Measurements from ENCODE around the gene NDST1.

Gene NDST1

DNA sequence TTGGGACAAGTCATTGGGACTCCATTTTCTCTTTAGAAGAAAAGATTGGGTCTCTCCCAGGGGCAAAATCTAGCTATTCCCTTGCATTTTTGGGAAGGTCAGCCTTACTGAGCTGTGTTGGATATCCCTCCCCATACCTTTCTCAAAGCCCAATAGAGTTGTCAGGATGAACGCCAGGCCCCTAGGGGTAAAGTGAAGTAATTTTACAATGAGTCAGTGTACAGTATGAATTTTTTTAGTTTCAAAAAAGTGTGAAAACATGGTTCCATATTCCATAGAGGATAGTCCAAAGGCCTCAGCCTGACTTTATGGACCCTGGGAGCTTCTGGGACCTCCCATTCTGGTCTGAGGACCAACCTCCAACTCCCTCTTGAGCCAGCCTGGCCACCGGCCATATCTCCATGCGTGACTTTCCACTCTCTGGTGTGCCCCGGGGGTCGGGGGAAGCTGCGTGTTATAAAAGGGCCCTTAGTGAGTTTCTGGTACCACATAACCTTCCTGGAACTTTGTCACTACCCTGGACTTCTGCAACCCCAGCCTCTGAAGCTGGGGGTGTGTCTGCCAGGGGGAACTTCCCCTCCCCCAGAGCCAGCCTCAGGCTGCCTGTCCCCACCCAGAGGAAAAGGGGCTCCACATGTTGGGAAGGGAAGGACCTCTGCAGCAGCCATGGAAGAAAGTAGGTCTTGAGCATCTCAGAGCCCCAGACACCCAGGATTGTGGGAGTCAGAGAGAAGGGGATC lies 80.1 kb downstream of the NDST1 start:
- no peak for DNase-seq (ENCODE audit: low read depth)

GRCh38 chr5:150588596-150588890 lies 80.6 kb downstream of the NDST1 start:
- no peak for DNase-seq (ENCODE audit: low read depth)

DNA sequence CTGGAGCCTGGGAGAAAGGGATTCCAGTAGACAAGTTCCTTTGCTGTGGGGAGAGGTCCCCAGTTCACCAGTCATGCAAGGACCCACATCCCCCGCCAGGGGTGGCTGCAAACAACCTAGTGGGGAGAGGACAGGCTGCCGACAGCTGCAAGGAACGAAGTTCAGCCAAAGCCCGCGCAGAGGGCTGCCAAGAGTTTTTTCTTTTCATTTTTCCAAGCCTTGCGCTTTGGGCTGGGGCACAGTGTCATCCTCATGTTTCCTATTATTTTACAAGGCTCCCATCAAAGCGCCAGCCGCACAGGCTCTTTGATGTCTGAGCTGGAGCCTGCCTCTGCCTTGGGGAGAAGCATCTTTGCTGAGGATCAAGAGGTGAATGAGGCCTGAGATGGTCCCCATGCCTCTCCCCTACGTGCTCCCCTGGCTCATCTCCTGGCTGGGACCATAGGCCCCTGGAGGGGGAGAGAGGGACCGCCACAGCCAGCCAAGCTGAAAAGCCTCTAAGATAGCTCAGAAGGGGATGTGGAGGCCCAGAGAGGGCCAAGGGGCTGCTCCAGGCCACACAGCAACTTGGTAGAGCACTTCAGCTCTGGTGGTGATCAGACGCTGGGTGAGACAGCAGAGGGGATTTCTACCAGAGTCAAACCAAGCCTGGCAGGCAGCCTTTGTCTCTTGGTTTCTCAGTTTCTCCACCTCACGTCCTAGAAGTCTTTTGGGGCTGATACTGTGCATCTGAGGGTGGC lies 82.1 kb downstream of the NDST1 start:
- no peak for DNase-seq (ENCODE audit: low read depth)

- DNase-seq (ENCODE audit: low read depth) = no peak
These were observed 83.2 kb downstream of the NDST1 start for GRCh38 chr5:150590979-150591695.

DNA sequence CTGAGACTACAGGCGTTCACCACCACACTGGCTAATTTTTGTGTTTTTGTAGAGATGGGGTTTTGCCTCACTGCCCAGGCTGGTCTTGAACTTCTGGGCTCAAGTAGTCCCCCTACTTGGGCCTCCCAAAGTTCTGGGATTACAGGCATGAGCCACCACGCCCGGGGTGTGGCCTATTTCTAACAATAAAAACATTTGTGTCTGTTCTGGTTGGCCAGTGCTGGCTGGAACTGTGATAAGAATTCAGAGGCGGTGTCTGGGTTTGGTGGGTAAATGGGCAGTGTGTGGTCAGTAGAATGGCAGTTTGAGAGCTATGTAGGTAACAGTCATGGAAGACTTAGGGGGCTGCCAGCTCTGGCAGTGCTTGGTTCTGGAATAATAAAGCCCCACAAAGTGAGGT lies 85.7 kb downstream of the NDST1 start:
- DNase-seq (ENCODE audit: low read depth) = no peak

- no peak for DNase-seq (ENCODE audit: low read depth)
These were observed 86.1 kb downstream of the NDST1 start for GRCh38 chr5:150593996-150594395.

DNA sequence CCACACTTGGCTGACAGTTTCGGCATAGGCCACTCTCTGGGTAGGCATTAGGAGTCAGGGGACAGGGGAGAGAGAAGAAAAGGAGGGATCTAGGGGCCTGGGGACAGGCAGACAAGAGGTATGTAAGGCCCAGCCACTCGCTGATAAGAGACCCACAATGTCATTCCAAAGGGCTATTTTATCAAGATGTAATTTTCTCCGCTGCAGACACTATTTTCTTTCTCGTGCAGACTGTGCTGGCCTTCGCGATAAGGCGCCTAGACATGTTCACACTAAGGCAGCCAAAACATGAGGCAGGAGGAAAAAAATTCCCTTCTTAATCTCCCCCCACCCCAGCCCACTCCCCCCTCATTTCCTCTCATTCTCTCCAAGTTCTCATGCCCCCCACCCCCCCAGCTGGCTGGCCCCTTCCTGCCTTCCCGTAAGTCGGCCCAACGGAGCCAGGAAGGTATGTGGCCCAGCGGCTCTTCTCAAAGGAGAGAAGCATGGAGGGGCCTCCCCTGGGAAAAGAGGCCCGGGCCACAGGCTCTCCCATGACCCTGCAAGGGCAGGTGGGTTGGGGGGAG lies 87.6 kb downstream of the NDST1 start:
- DNase-seq (ENCODE audit: low read depth) = no peak

DNA sequence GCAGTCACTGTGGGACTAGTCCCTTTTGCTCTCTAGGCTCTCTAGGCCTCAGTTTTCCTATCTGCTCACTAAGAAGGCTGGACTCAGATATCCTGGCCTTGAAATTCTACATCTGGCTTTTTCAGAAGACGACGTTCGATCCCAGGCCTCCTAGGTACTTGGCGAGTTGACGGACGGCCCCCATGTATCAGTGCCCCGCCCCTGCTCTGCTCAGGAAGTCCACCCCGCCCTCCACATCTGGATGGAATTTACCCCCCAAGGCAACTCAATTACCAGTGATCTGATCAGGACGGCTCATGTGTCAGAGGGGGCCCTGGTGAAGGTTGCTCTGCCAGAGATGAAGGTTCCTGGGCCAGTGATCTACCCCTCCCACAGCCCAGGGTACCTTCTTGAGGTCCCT lies 88.4 kb downstream of the NDST1 start:
- no peak for DNase-seq (ENCODE audit: low read depth)

DNA sequence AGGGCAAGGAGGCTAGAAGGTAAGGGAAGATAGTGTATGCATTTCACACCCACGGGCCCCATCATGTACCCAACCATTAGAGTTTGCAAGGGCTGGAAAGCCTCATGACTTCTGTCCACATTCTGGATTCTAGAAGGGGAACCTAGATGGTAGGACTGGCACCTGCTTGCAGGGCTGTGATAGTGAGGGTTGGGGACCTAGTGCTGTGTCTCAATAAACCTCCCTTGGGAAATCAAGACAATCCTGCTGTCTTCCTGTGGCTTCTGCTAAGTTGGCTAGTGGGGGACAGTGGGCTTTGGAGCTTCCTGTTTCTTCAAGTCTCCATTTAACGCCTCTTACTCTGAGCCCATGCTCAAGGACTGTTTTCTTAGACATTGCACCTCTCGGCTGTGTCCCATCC lies 88.9 kb downstream of the NDST1 start:
- no peak for DNase-seq (ENCODE audit: low read depth)

DNA sequence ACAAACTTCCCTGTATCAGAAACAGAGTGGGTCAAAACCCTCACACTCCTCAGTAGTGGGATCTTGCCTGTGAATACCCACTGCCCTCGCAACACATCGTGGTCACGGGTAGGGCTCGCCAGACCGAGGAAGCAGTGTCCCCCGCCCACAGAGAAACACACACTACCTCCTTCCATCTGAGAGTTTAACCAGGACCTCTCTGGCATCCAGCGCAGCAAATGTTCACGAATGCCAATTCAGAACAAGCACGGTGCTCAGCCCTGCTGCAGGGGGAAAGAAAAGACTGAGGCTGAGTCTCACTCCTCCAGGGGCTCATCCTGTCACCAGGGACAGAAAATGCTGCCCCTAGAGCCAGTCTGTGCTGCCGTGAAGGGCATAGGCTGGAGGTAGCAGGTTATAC lies 90.1 kb downstream of the NDST1 start:
- no peak for DNase-seq (ENCODE audit: low read depth)

- no peak for DNase-seq (ENCODE audit: low read depth)
These were observed 90.9 kb downstream of the NDST1 start for GRCh38 chr5:150598821-150599273.

GRCh38 chr5:150599281-150599680 lies 91.3 kb downstream of the NDST1 start:
- DNase-seq (ENCODE audit: low read depth) = no peak

- no peak for DNase-seq (ENCODE audit: low read depth)
These were observed 92.1 kb downstream of the NDST1 start for GRCh38 chr5:150599917-150600511.

DNA sequence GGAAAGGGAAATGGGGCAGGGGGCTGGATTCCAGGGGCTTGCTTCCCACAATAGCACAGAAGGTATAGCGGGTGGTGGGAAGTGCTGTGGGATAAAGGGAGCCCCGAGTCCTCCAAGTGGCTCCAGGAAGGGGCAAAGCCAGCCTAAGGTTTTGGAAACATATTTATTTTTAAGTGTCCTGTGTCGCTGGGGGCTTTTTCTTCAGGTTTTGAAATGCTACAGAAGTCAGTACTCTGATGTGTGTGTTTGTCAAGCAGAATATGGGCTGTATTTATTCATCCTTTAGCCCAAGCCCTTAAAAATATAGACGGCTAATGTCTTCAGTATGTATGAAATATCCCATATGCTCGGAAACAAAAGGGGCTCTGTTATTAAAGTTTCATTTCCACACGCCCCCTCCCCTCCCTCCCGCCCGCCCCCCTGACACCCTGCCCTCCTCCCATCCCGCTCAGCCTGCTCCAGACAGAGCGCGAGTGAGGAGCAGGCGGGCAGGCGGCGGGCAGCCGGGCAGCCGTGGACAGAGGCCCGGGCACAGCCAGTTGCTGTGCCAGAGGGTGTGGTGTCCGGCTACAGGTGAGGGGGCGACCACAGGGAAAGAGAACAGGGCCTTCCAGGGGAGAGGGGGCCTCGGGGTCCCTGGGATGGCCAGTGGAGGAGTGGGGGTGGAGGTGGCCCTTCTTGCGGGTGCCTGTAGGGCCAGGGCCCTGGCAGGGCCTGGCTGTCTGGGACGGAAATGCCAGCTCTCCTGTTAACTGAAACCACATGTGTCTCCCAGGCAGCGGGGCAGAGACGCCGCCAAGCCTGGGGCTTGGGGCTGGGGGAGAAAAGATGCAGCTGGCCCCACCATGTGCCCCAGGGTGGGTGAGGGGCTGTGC lies 92.9 kb downstream of the NDST1 start:
- DNase-seq (ENCODE audit: low read depth) = no peak

- DNase-seq (ENCODE audit: low read depth) = no peak
These were observed 93.8 kb downstream of the NDST1 start for GRCh38 chr5:150601491-150602345.

- DNase-seq (ENCODE audit: low read depth) = no peak
These were observed 95.1 kb downstream of the NDST1 start for GRCh38 chr5:150603052-150603451.

DNA sequence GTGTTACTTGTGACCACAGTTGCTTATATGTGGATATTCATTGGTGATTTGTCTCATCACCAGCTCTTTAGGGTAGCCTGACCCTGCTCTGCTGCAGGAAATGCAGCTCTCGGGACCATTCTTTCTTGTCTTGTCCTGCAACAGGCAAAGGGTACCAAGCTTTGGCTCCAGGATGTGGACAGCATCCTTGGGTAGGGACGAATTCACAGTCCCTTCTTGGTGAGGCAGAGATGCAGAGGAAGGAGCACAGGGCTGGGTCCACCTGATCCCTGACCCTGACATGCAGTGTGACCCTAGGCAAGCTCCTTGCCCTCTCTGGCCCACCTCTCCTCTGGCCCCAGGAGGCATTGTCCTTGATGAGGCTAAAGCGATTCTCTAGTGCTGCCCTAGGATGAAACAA lies 95.6 kb downstream of the NDST1 start:
- DNase-seq (ENCODE audit: low read depth) = no peak

DNA sequence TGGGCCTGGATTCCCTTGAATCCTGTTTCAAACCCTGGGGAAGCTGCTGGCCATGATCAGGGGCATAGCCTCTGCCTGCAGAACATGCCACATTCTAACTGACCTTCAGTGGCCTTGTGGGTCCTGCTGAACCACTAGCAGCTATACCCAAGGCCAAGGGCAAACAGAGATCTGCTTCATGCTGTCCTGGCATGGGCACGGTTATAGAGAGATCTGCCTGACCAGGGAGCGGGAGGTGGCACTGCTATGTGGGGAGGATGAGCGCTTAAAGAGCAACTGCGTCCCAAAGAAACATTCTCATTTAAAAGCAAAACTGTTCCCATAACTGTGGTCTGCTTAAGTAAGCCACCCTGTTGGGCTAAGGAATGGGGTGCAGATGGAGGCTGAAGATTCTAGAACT lies 96.1 kb downstream of the NDST1 start:
- no peak for DNase-seq (ENCODE audit: low read depth)

GRCh38 chr5:150604894-150605440 lies 97.0 kb downstream of the NDST1 start:
- DNase-seq (ENCODE audit: low read depth) = no peak

DNA sequence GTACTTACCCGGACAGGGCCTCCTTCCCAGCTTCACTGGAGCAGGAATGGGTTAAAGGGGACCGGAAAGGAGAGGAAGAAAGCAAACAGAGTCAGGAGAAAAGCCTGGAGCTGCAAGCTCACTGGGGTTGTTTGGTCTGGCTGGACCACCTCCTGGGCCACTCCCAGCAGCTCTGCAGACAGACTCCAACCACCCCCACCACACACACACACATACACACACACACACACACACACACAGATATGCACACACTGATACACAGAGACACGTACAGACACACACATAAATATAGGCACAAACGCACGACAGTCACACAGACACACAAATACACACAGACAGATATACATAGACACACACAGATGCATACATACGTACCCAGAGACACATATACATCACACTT lies 97.6 kb downstream of the NDST1 start:
- DNase-seq (ENCODE audit: low read depth) = no peak

Data from stimulated activated CD4-positive, alpha-beta T cell treated with anti-CD3 and anti-CD28 coated beads, Interleukin-2, amount 100 ng/mL, for 4 hours (primary cell).